GM12878 (cell line): ENCODE data around the gene NFE2L1. TPM values are rescaled to one million over a fixed set of nuclear protein-coding genes. Genes with fewer than 3 reads are reported as not detected.

Experiments
- CBX3 ChIP-seq: fragments of 200-600 bp; sonication (generic); IDR thresholded peaks from 2 replicates; pipeline ENCODE4 v1.6.1; 2016; ENCODE audit warnings: low read depth, borderline replicate concordance
- CHD4 ChIP-seq: fragments of 200-600 bp; sonication (generic); IDR thresholded peaks from 2 replicates; pipeline ENCODE4 v1.6.1; 2016; ENCODE audit warnings: mild to moderate bottlenecking
- EED ChIP-seq: sonication (generic); IDR thresholded peaks from 2 replicates; pipeline ENCODE4 v1.6.1; 2016; ENCODE audit warnings: antibody characterized with exemption, low read depth
- ESRRA ChIP-seq: IDR thresholded peaks from 2 replicates; pipeline ENCODE4 v1.6.1; 2012; ENCODE audit warnings: mild to moderate bottlenecking, low read length, improper control_type of control experiment
- ETV6 ChIP-seq, 2 experiments: fragments of 450-650 bp in 1 of 2; IDR thresholded peaks in 1 of 2; conservative IDR thresholded peaks in 1 of 2; 2 replicates each; pipeline ENCODE4 v1.6.1; 2014; ENCODE audit warnings: antibody characterized with exemption in 1 of 2, borderline replicate concordance in 1 of 2, low read depth in 1 of 2, mild to moderate bottlenecking in 1 of 2, moderate library complexity in 1 of 2
- HDGF ChIP-seq: fragments of 450-650 bp; IDR thresholded peaks from 2 replicates; pipeline ENCODE4 v1.6.1; 2016; ENCODE audit warnings: antibody characterized with exemption
- MTA2 ChIP-seq: fragments of 450-650 bp; IDR thresholded peaks from 2 replicates; pipeline ENCODE4 v1.6.1; 2016; ENCODE audit warnings: low read depth, mild to moderate bottlenecking, moderate library complexity
- MTA3 ChIP-seq: IDR thresholded peaks from 2 replicates; pipeline ENCODE4 v1.6.1; 2012; ENCODE audit warnings: low read length, inconsistent platforms, borderline replicate concordance
- NFXL1 ChIP-seq: fragments of 450-650 bp; IDR thresholded peaks from 2 replicates; pipeline ENCODE4 v1.6.1; 2017; ENCODE audit warnings: antibody characterized with exemption, mild to moderate bottlenecking, borderline replicate concordance
- NR2C1 ChIP-seq: fragments of 450-650 bp; IDR thresholded peaks from 2 replicates; pipeline ENCODE4 v1.6.1; 2017; ENCODE audit warnings: antibody characterized with exemption, mild to moderate bottlenecking, moderate library complexity
- RBBP5 ChIP-seq: fragments of 200-600 bp; sonication (generic); conservative IDR thresholded peaks from 2 replicates; pipeline ENCODE4 v1.6.1; 2016
- STAT1 ChIP-seq: fragments of 450-650 bp; conservative IDR thresholded peaks from 2 replicates; pipeline ENCODE4 v1.6.1; 2014; ENCODE audit warnings: antibody characterized with exemption, mild to moderate bottlenecking
- STAT3 ChIP-seq: IDR thresholded peaks from 2 replicates; pipeline ENCODE4 v1.6.1; 2011; ENCODE audit warnings: low read depth, low read length, improper control_type of control experiment
- TARDBP ChIP-seq: IDR thresholded peaks from 2 replicates; pipeline ENCODE4 v1.6.1; 2016; ENCODE audit warnings: borderline replicate concordance
- TCF7 ChIP-seq: IDR thresholded peaks from 2 replicates; pipeline ENCODE4 v1.6.1; 2014; ENCODE audit warnings: antibody characterized with exemption, borderline replicate concordance
- USF1 ChIP-seq: IDR thresholded peaks from 2 replicates; pipeline ENCODE4 v1.6.1; 2011; ENCODE audit warnings: borderline replicate concordance, low read depth, mild to moderate bottlenecking, moderate library complexity, mixed read lengths, low read length; ENCODE audit not compliant: insufficient read depth; ENCODE audit errors: extremely low read length
- YBX1 ChIP-seq: fragments of 450-650 bp; IDR thresholded peaks from 2 replicates; pipeline ENCODE4 v1.6.1; 2016; ENCODE audit warnings: antibody characterized with exemption
- YY1 ChIP-seq: IDR thresholded peaks from 2 replicates; pipeline ENCODE4 v1.6.1; 2011; ENCODE audit warnings: low read depth, mild to moderate bottlenecking, low read length
- ZNF274 ChIP-seq: IDR thresholded peaks from one replicate; pipeline ENCODE4 v1.8.0; 2011; ENCODE audit not compliant: insufficient read length, insufficient read depth
- polyA plus RNA-seq, 11 experiments: library from polyadenylated mRNA; depleted of rRNA in 4 of 11; unstranded in 6 of 11; stranded (reverse) in 5 of 11; fragments of >200 nt; fragmentation: Nextera tagmentation in 4 of 11; fragmentation: Illumina TruSeq in 1 of 11; extraction: Ambion mirVana in 4 of 11; extraction: Trizol in 1 of 11; gene quantifications; 1 replicate in 1 of 11; 2 replicates in 10 of 11; pipeline versions ENCODE4 v1.2.1 to v1.2.3, GENCODE V29; 2011 to 2016; ENCODE audit warnings: inconsistent platforms in 2 of 11, missing spikeins in 2 of 11, low read depth in 1 of 11
- total RNA-seq, 4 experiments: library from RNA; depleted of rRNA in 3 of 4; stranded (reverse); fragments of >200 nt in 3 of 4; fragmentation: Illumina TruSeq in 1 of 4; extraction: Trizol in 1 of 4; gene quantifications; 2 replicates each; pipeline versions ENCODE4 v1.2.1 to v1.2.3, GENCODE V29; 2013 to 2021
- TF ChIP-seq, protein P1 (sequence below): fragments of 150-350 bp; IDR thresholded peaks from 2 replicates; pipeline ENCODE4 v1.6.1; 2014; ENCODE audit warnings: mild to moderate bottlenecking, low read depth, low read length
- TF ChIP-seq, protein P2 (sequence below): fragments of 450-650 bp; formaldehyde crosslinking; IDR thresholded peaks from 2 replicates; pipeline ENCODE4 v1.5.0; 2022; ENCODE audit warnings: mild to moderate bottlenecking, missing genetic modification characterization
- TF ChIP-seq, protein P3 (sequence below): fragments of 450-650 bp; IDR thresholded peaks from 2 replicates; pipeline ENCODE4 v1.6.1; 2016; ENCODE audit warnings: mild to moderate bottlenecking
- TF ChIP-seq, protein P4 (sequence below): IDR thresholded peaks from 2 replicates; pipeline ENCODE4 v1.6.1; 2012; ENCODE audit warnings: low read depth, low read length, improper control_type of control experiment
- TF ChIP-seq, protein P5 (sequence below): IDR thresholded peaks from 2 replicates; pipeline ENCODE4 v1.6.1; 2011; ENCODE audit warnings: low read depth, mild to moderate bottlenecking, low read length, moderate library complexity, borderline replicate concordance; ENCODE audit errors: extremely low read depth

The NFE2L1 gene
- total and polyA plus RNA-seq, 10 of the 15 experiments (the other 5 are each of a cell fraction or from before 2014, with no cell fraction given), result 3.8 to 104 (median 26.4) TPM

DNA sequence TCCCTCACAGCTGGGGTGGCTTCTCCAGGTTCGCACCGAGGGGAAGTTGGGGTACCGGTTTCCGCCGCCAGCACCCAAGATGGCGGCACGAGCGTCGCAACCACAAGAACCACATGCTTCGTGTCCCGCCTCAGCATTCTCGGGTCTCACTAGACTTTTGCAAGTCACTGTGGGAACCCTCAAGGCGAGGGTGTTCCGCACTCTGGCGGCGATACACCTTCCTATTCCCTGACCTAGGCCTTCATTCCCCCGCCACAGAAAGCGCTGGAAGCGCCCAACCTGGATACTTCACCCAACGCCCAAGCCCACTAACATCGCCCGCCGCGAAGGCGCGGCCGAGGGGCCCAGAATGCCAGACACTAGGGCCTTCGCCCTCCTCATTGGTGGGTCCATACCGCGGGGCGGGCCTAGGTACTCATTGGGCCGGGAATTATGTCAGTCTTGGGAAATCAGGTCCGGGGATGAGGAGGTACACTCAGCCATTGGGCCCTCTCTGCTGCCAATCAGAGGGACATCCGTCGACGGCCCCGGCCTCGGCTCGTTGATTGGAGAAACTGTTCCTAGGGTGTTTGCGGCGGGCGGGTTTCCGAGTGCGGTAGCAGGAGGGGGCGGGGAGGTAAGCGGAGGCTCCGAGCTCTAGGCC, at the start of gene NFE2L1 (continued):
- TF ChIP-seq EED, result peak; percentile 60
- no peak for TF ChIP-seq RBBP5
- no peak for TF ChIP-seq ETV6 (conservative IDR thresholded peaks at IDR 0.05 in 1 of 2, IDR thresholded peaks at IDR 0.05 in 1 of 2; ENCODE audit: borderline replicate concordance in 1 of 2, low read depth in 1 of 2)
- TF ChIP-seq, protein P1, sequence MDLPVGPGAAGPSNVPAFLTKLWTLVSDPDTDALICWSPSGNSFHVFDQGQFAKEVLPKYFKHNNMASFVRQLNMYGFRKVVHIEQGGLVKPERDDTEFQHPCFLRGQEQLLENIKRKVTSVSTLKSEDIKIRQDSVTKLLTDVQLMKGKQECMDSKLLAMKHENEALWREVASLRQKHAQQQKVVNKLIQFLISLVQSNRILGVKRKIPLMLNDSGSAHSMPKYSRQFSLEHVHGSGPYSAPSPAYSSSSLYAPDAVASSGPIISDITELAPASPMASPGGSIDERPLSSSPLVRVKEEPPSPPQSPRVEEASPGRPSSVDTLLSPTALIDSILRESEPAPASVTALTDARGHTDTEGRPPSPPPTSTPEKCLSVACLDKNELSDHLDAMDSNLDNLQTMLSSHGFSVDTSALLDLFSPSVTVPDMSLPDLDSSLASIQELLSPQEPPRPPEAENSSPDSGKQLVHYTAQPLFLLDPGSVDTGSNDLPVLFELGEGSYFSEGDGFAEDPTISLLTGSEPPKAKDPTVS, result 0 out of 2 replicates have a peak, but pooled peaks have one; percentile 5
- TF ChIP-seq TCF7, result no peak
- no peak for TF ChIP-seq YBX1
- no peak for TF ChIP-seq ESRRA
- peak; percentile 98 for TF ChIP-seq YY1
- TF ChIP-seq HDGF, result peak; percentile 72; the same call in 1 of the 2 replicates
- TF ChIP-seq STAT1, result 0 out of 2 replicates have a peak, but pooled peaks have one; percentile 79
- peak; percentile 76; the same call in 1 of the 2 replicates for TF ChIP-seq TARDBP
- TF ChIP-seq CBX3, result no peak
- TF ChIP-seq MTA2, result peak; percentile 64
- no peak for TF ChIP-seq CHD4
- TF ChIP-seq, protein P2, sequence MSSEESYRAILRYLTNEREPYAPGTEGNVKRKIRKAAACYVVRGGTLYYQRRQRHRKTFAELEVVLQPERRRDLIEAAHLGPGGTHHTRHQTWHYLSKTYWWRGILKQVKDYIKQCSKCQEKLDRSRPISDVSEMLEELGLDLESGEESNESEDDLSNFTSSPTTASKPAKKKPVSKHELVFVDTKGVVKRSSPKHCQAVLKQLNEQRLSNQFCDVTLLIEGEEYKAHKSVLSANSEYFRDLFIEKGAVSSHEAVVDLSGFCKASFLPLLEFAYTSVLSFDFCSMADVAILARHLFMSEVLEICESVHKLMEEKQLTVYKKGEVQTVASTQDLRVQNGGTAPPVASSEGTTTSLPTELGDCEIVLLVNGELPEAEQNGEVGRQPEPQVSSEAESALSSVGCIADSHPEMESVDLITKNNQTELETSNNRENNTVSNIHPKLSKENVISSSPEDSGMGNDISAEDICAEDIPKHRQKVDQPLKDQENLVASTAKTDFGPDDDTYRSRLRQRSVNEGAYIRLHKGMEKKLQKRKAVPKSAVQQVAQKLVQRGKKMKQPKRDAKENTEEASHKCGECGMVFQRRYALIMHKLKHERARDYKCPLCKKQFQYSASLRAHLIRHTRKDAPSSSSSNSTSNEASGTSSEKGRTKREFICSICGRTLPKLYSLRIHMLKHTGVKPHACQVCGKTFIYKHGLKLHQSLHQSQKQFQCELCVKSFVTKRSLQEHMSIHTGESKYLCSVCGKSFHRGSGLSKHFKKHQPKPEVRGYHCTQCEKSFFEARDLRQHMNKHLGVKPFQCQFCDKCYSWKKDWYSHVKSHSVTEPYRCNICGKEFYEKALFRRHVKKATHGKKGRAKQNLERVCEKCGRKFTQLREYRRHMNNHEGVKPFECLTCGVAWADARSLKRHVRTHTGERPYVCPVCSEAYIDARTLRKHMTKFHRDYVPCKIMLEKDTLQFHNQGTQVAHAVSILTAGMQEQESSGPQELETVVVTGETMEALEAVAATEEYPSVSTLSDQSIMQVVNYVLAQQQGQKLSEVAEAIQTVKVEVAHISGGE (CRISPR knock-in tag), result no peak
- no peak for TF ChIP-seq MTA3
- TF ChIP-seq, protein P3, sequence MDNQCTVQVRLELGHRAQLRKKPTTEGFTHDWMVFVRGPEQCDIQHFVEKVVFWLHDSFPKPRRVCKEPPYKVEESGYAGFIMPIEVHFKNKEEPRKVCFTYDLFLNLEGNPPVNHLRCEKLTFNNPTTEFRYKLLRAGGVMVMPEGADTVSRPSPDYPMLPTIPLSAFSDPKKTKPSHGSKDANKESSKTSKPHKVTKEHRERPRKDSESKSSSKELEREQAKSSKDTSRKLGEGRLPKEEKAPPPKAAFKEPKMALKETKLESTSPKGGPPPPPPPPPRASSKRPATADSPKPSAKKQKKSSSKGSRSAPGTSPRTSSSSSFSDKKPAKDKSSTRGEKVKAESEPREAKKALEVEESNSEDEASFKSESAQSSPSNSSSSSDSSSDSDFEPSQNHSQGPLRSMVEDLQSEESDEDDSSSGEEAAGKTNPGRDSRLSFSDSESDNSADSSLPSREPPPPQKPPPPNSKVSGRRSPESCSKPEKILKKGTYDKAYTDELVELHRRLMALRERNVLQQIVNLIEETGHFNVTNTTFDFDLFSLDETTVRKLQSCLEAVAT, result peak; percentile 98
- TF ChIP-seq, protein P4, sequence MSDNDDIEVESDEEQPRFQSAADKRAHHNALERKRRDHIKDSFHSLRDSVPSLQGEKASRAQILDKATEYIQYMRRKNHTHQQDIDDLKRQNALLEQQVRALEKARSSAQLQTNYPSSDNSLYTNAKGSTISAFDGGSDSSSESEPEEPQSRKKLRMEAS, result peak; percentile 80; the same call in 1 of the 2 replicates
- TF ChIP-seq, protein P5, sequence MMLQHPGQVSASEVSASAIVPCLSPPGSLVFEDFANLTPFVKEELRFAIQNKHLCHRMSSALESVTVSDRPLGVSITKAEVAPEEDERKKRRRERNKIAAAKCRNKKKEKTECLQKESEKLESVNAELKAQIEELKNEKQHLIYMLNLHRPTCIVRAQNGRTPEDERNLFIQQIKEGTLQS, result no peak
- TF ChIP-seq NR2C1, result peak; percentile 32; the same call in 1 of the 2 replicates
- peak; percentile 55 for TF ChIP-seq USF1
- TF ChIP-seq ZNF274, result no peak
- TF ChIP-seq STAT3, result no peak
- TF ChIP-seq NFXL1, result no peak
